Karpas-422 (cell line): ENCODE data around the gene ZNF462. TPM values are rescaled to one million over a fixed set of nuclear protein-coding genes. Genes with fewer than 3 reads are reported as not detected.

Source experiments
- DNase-seq: peaks from one replicate; pipeline ENCODE4 v3.0.0-alpha.2; 2015
- H2AFZ ChIP-seq: fragments of 200-600 bp; sonication (generic); 2 replicates; pipeline ENCODE4 v1.6.1; 2014; ENCODE audit warnings: antibody characterized with exemption, low read length, mixed read lengths
- H3K27ac ChIP-seq: fragments of 200-600 bp; sonication (generic); 2 replicates; pipeline ENCODE4 v1.5.1; 2014; ENCODE audit warnings: mild to moderate bottlenecking, low read length, moderate library complexity
- H3K27me3 ChIP-seq: fragments of 200-600 bp; sonication (generic); 2 replicates; pipeline ENCODE4 v1.6.1; 2014; ENCODE audit warnings: low read length, mixed read lengths
- H3K36me3 ChIP-seq: fragments of 200-600 bp; sonication (generic); 2 replicates; pipeline ENCODE4 v1.6.1; 2014; ENCODE audit warnings: low read length, mixed read lengths; ENCODE audit not compliant: insufficient read depth
- H3K4me1 ChIP-seq: fragments of 200-600 bp; sonication (generic); 2 replicates; pipeline ENCODE4 v1.6.1; 2014; ENCODE audit warnings: mild to moderate bottlenecking, low read length, mixed read lengths
- H3K4me2 ChIP-seq: fragments of 200-600 bp; sonication (generic); 2 replicates; pipeline ENCODE4 v1.6.1; 2014; ENCODE audit warnings: low read length, low read depth, mild to moderate bottlenecking; ENCODE audit not compliant: poor library complexity, severe bottlenecking
- H3K4me3 ChIP-seq: fragments of 200-600 bp; sonication (generic); 2 replicates; pipeline ENCODE4 v1.5.1; 2014; ENCODE audit warnings: mild to moderate bottlenecking, antibody characterized with exemption, low read length, mixed read lengths
- H3K79me2 ChIP-seq: fragments of 200-600 bp; sonication (generic); 2 replicates; pipeline ENCODE4 v1.6.1; 2014; ENCODE audit warnings: mild to moderate bottlenecking, low read length, mixed read lengths
- H3K9ac ChIP-seq: fragments of 200-600 bp; sonication (generic); 2 replicates; pipeline ENCODE4 v1.6.0; 2014; ENCODE audit warnings: low read length
- H3K9me2 ChIP-seq: fragments of 200-600 bp; sonication (generic), shearing (Covaris generic); replicated peaks from 2 replicates; pipeline ENCODE4 v1.6.0; 2014; ENCODE audit warnings: mild to moderate bottlenecking, low read length, moderate library complexity; ENCODE audit not compliant: insufficient read depth
- H3K9me3 ChIP-seq: fragments of 300-700, 200-600 bp; sonication (generic); 2 replicates; pipeline ENCODE4 v1.6.1; 2014; ENCODE audit warnings: low read length, mixed read lengths
- H4K20me1 ChIP-seq: fragments of 200-600 bp; sonication (generic); 2 replicates; pipeline ENCODE4 v1.6.1; 2014; ENCODE audit warnings: mild to moderate bottlenecking, antibody characterized with exemption, low read length, low read depth; ENCODE audit not compliant: insufficient read depth
- total RNA-seq: library from RNA; depleted of rRNA; stranded (reverse); fragments of >200 nt; shearing (Covaris generic); gene quantifications from 2 replicates; pipeline ENCODE4 v1.2.3, GENCODE V29; 2014; ENCODE audit warnings: low replicate concordance

Gene ZNF462
- total RNA-seq, 1 experiment from 2014 or later, result not detected

- Histone ChIP-seq H3K27ac (no peak overlapping the region), H3K9ac (no peak overlapping the region), H4K20me1 (no peaks in the 10 kb centered on the region), H3K4me2 (no peak overlapping the region), H3K4me1 (no peaks in the 10 kb centered on the region), H3K79me2 (no peaks in the 10 kb centered on the region), H3K4me3 (no peak overlapping the region), H3K9me2 (no peaks in the 10 kb centered on the region), H3K36me3 (no peaks in the 10 kb centered on the region), H2AFZ (no peak overlapping the region), H3K27me3 (no peaks in the 10 kb centered on the region), H3K9me3 (no peaks in the 10 kb centered on the region)
- DNase-seq, result no peak
These were observed 2.8 kb upstream of the ZNF462 start for GRCh38 chr9:106859957-106860720.

- Histone ChIP-seq H4K20me1 (no peaks in the 10 kb centered on the region), H3K4me2 (no peak overlapping the region), H3K27me3 (no peaks in the 10 kb centered on the region)
These were observed 2.0 kb upstream of the ZNF462 start for GRCh38 chr9:106860721-106861639.

GRCh38 chr9:106861640-106862109 is 1.3 kb upstream of the ZNF462 start:
- Histone ChIP-seq H3K4me1 (no peaks in the 10 kb centered on the region), H3K4me3 (no peak overlapping the region), H3K27me3 (no peaks in the 10 kb centered on the region), H3K9ac (no peak overlapping the region), H3K79me2 (no peaks in the 10 kb centered on the region), H3K36me3 (no peaks in the 10 kb centered on the region), H3K9me3 (no peaks in the 10 kb centered on the region), H2AFZ (no peak overlapping the region), H3K27ac (no peak overlapping the region), H3K4me2 (no peak overlapping the region), H3K9me2 (no peaks in the 10 kb centered on the region), H4K20me1 (no peaks in the 10 kb centered on the region)
- no peak for DNase-seq

More at GRCh38 chr9:106860721-106861639, 2.0 kb upstream of the ZNF462 start:
- DNase-seq, result no peak
- Histone ChIP-seq H3K79me2 (no peaks in the 10 kb centered on the region), H3K4me3 (no peak overlapping the region), H3K4me1 (no peaks in the 10 kb centered on the region), H3K9ac (no peak overlapping the region), H3K9me2 (no peaks in the 10 kb centered on the region), H3K9me3 (no peaks in the 10 kb centered on the region), H3K36me3 (no peaks in the 10 kb centered on the region), H3K27ac (no peak overlapping the region), H2AFZ (no peak overlapping the region)

GRCh38 chr9:106862110-106862820 is 701 bp upstream of the ZNF462 start:
- H3K9ac ChIP-seq, result no peak overlapping the region
- H3K27me3 ChIP-seq, result no peaks in the 10 kb centered on the region
- H2AFZ ChIP-seq, result no peak overlapping the region

GRCh38 chr9:106864373-106865143 is 1.6 kb downstream of the ZNF462 start:
- Histone ChIP-seq H2AFZ (no peak overlapping the region), H3K27ac (no peak overlapping the region), H3K9ac (no peak overlapping the region), H3K4me1 (no peaks in the 10 kb centered on the region), H3K36me3 (no peaks in the 10 kb centered on the region), H3K4me3 (no peak overlapping the region), H3K9me2 (no peaks in the 10 kb centered on the region), H3K27me3 (no peaks in the 10 kb centered on the region), H3K9me3 (no peaks in the 10 kb centered on the region), H3K79me2 (no peaks in the 10 kb centered on the region), H3K4me2 (no peak overlapping the region), H4K20me1 (no peaks in the 10 kb centered on the region)
- no peak for DNase-seq

More at GRCh38 chr9:106862110-106862820, 701 bp upstream of the ZNF462 start:
- no peak overlapping the region for H3K27ac ChIP-seq
- no peaks in the 10 kb centered on the region for H3K9me2 ChIP-seq
- H4K20me1 ChIP-seq, result no peaks in the 10 kb centered on the region
- no peak overlapping the region for H3K4me2 ChIP-seq
- no peaks in the 10 kb centered on the region for H3K4me1 ChIP-seq
- no peak overlapping the region for H3K4me3 ChIP-seq
- DNase-seq, result no peak
- no peaks in the 10 kb centered on the region for H3K36me3 ChIP-seq
- no peaks in the 10 kb centered on the region for H3K9me3 ChIP-seq
- no peaks in the 10 kb centered on the region for H3K79me2 ChIP-seq

GRCh38 chr9:106866243-106866642 is 3.3 kb downstream of the ZNF462 start:
- Histone ChIP-seq H3K4me1 (no peaks in the 10 kb centered on the region), H3K27me3 (no peaks in the 10 kb centered on the region), H2AFZ (no peak overlapping the region), H4K20me1 (no peaks in the 10 kb centered on the region), H3K9me2 (no peaks in the 10 kb centered on the region), H3K4me3 (no peak overlapping the region), H3K9me3 (no peaks in the 10 kb centered on the region), H3K79me2 (no peaks in the 10 kb centered on the region), H3K36me3 (no peaks in the 10 kb centered on the region), H3K9ac (no peak overlapping the region), H3K4me2 (no peak overlapping the region), H3K27ac (no peak overlapping the region)
- DNase-seq, result no peak

- no peak overlapping the region for H3K4me3 ChIP-seq
- no peaks in the 10 kb centered on the region for H3K36me3 ChIP-seq
- no peaks in the 10 kb centered on the region for H3K9me3 ChIP-seq
- H3K27me3 ChIP-seq, result no peaks in the 10 kb centered on the region
- DNase-seq, result no peak
- H3K4me2 ChIP-seq, result no peak overlapping the region
- no peak overlapping the region for H2AFZ ChIP-seq
- no peaks in the 10 kb centered on the region for H3K4me1 ChIP-seq
- no peak overlapping the region for H3K27ac ChIP-seq
- no peaks in the 10 kb centered on the region for H4K20me1 ChIP-seq
- no peak overlapping the region for H3K9ac ChIP-seq
- H3K79me2 ChIP-seq, result no peaks in the 10 kb centered on the region
- no peaks in the 10 kb centered on the region for H3K9me2 ChIP-seq
These were observed 4.3 kb downstream of the ZNF462 start for GRCh38 chr9:106867286-106867685.
